Activated naive CD8-positive, alpha-beta T cell (primary cell): ENCODE results near the gene PSME1.

ENCODE experiments used
- H3K27ac Mint-ChIP-seq: one replicate; pipeline ENCODE4 v1.8.0; 2021; ENCODE audit warnings: mixed read lengths
- H3K27me3 Mint-ChIP-seq: one replicate; pipeline ENCODE4 v1.8.0; 2021; ENCODE audit warnings: mixed read lengths
- H3K36me3 Mint-ChIP-seq: one replicate; pipeline ENCODE4 v1.8.0; 2021; ENCODE audit warnings: mixed read lengths
- H3K4me1 Mint-ChIP-seq: one replicate; pipeline ENCODE4 v1.8.0; 2021; ENCODE audit warnings: low read depth, mixed read lengths
- H3K4me3 Mint-ChIP-seq: one replicate; pipeline ENCODE4 v1.8.0; 2021; ENCODE audit warnings: mild to moderate bottlenecking, mixed read lengths
- H3K9me3 Mint-ChIP-seq: one replicate; pipeline ENCODE4 v1.8.0; 2021; ENCODE audit warnings: low read depth, mixed read lengths

PSME1 gene

DNA sequence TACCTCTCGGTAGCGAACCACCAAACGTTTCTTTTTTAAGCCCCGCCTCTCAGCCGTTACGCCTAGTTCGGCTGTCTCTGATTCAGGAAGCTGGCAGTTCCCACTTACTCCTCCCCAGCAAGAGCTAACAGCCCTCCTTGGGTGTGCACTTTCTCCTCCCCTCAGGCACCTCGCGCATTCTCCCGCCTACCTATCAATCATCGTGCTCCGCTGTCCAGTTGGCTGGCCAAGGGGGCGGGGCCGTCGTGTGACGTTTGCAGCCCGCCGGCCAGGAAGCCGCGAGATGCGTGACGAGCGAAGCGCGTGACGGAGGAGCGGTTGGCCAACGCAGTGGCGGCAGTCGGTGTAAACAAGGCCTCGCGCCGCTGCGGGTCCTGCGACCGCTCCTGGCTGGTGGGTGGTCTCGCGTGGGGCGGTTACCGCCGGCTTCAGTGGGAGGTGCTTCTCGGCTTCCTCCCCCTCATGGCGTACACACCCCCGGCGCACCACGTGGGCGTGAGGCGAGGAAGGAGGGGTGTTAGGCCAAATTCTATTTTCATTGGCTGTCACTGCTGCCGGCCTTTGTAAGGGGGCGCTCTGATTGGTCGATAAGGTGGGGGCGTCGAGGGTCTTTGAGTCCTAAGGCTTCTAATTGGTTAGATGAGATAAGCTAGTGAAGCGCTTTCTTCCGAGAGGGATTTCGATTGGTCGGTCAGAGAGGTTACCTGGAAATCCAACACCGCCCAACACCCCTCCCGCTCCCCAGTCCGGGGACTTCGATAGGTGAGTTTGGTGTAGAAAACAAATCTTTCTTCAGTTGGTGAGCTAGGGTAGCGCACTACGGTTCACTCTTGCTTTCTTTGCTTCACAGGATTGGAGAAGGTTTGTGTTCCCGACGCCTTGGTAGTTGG lies 21.2 kb upstream of the PSME1 start, which contains the start of the genes DCAF11 and NRL:
Gene DCAF11 (plus strand): TSS at position 246 of the 890 bp plus-strand sequence. CDS start 818 bp downstream, outside the sequence.
Gene NRL (minus strand): TSS at position 418 of the 890 bp plus-strand sequence. CDS start 32,101 bp downstream, outside the sequence.
- no peaks in the 10 kb centered on the region for H3K9me3 Mint-ChIP-seq
- H3K36me3 Mint-ChIP-seq: peaks cover 8% of the 10 kb centered on the region
- H3K27me3 Mint-ChIP-seq: no peaks in the 10 kb centered on the region
- H3K27ac Mint-ChIP-seq: peak within 1 kb of the TSS; percentile 97
- H3K4me3 Mint-ChIP-seq: peak within 1 kb of the TSS; percentile 93
- peaks cover 25% of the 10 kb centered on the region for H3K4me1 Mint-ChIP-seq

DNA sequence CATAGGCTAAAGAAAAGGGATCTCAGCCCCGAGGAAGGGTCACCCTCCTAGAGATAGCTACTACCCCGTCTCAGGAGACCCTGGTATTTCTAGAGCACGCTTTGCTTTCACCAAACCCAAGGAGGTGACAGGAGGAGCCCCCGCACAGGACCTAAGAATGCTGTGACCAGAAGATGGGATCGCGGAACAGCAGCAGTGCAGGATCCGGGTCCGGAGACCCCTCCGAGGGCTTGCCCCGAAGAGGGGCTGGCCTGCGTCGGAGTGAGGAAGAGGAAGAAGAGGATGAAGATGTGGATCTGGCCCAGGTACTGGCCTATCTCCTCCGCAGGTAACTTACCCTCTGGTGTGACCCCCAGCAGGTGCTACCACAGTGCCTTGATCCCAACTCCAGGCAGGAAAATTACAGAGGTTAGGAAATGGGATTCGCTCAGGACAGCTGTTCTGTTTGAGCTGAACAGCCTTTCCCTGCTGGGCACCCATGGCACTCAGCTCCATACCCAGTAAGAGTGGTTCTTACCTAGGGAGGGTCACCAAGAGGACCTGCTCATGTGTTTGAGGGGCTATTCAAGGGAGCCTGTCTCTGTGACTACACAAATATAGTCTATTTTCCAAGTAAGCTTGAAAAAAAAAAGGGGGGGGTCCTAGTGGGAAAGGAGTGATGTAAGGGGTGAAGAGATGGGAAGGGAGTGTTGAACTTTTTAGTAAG lies 20.4 kb upstream of the PSME1 start:
- H3K9me3 Mint-ChIP-seq: no peaks in the 10 kb centered on the region
- H3K4me3 Mint-ChIP-seq: peak overlapping the region; percentile 93
- no peaks in the 10 kb centered on the region for H3K27me3 Mint-ChIP-seq
- peak overlapping the region; percentile 97 for H3K27ac Mint-ChIP-seq
- H3K4me1 Mint-ChIP-seq: peaks cover 25% of the 10 kb centered on the region
- peaks cover 8% of the 10 kb centered on the region for H3K36me3 Mint-ChIP-seq

DNA sequence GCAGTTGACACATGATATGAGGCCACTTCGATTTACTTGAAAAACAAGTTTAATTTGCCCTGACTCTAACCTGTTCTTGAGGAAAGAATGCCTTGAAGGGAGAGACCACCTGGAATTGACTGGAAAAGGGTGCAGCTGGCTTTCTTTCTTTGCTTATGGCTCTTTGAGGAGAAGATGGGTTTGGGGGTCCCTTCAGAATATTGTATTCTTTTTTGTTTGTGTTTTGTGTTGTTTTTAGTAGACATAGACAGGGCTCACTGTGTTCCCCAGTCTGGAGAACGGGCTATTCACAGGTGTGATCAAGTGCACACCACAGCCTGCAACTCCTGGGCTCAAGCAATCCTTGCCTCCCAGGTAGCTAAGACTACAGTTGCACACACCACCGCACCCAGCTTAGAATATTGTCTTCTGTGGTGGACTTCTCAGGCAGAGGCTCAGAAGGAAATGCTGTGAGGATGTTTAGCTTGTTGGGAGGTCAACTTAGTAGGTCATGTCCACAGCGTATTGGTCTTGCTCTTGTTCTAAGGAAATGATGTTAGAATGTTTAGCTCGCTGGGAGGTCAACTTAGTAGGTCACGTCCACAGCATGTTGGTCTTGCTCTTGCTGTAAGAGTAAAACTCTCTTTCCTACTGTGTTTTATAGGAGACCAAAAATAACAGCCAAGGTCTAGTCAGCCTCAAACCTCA lies 19.7 kb upstream of the PSME1 start:
- Mint-ChIP-seq H3K36me3 (peaks cover 8% of the 10 kb centered on the region), H3K9me3 (no peaks in the 10 kb centered on the region), H3K4me3 (peak overlapping the region; percentile 93), H3K27ac (peak overlapping the region; percentile 55), H3K4me1 (peaks cover 25% of the 10 kb centered on the region), H3K27me3 (no peaks in the 10 kb centered on the region)

DNA sequence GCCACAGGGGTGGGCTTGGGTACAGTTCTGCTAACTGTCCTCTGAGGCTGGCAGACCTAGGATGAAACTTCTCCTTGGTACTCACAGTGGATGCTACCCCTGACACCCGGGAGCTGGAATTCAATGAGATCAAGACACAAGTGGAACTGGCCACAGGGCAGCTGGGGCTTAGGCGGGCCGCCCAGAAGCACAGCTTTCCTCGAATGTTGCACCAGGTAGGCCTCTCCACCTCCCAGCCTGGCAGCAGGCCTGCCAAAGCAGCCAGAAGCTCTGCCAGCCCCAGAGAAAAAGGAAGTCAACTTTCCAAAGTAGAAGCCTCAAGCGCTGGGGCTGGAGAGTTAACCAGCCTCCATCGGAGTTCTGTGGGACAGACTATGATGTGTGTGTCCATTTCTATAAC lies 18.8 kb upstream of the PSME1 start:
- no peak overlapping the region for H3K4me3 Mint-ChIP-seq
- no peaks in the 10 kb centered on the region for H3K9me3 Mint-ChIP-seq
- H3K4me1 Mint-ChIP-seq: peaks cover 25% of the 10 kb centered on the region
- H3K36me3 Mint-ChIP-seq: peaks cover 8% of the 10 kb centered on the region
- no peak overlapping the region for H3K27ac Mint-ChIP-seq
- no peaks in the 10 kb centered on the region for H3K27me3 Mint-ChIP-seq

DNA sequence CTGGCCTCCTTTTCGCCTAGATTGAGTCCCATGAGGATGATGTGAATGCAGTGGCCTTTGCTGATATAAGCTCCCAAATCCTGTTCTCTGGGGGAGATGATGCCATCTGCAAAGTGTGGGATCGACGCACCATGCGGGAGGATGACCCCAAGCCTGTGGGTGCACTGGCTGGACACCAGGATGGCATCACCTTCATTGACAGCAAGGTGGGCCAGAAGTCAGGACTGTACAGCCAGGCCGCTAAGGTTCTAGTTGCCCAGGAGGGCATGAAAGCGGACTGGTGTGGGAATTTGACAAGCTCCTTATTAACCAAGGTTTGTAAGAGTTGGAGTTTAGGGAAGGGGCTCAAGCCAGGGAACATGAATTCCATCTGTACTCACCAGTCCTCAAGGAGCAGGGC lies 16.3 kb upstream of the PSME1 start:
- Mint-ChIP-seq H3K36me3 (peaks cover 8% of the 10 kb centered on the region), H3K27ac (no peak overlapping the region), H3K9me3 (no peaks in the 10 kb centered on the region), H3K27me3 (no peaks in the 10 kb centered on the region), H3K4me3 (no peak overlapping the region), H3K4me1 (peaks cover 22% of the 10 kb centered on the region)

DNA sequence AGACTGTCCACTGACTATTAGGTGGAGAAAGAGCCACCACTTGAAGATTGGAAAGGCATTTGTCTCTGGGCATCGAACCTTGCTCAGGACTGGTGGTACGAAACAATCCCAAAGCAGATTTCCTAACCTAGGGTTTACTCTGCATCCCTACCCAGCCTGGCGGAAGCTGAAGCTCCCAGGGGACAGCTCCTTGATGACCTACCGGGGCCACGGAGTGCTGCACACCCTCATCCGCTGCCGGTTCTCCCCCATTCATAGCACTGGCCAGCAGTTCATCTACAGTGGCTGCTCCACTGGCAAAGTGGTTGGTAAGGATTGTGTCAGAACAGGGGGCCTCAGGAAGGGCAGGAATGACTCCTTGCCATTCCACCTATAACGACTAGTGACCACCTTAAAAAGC lies 14.8 kb upstream of the PSME1 start:
- Mint-ChIP-seq H3K27ac (no peak overlapping the region), H3K4me3 (no peak overlapping the region), H3K9me3 (no peaks in the 10 kb centered on the region), H3K4me1 (peaks cover 10% of the 10 kb centered on the region), H3K36me3 (peaks cover 6% of the 10 kb centered on the region), H3K27me3 (no peaks in the 10 kb centered on the region)

DNA sequence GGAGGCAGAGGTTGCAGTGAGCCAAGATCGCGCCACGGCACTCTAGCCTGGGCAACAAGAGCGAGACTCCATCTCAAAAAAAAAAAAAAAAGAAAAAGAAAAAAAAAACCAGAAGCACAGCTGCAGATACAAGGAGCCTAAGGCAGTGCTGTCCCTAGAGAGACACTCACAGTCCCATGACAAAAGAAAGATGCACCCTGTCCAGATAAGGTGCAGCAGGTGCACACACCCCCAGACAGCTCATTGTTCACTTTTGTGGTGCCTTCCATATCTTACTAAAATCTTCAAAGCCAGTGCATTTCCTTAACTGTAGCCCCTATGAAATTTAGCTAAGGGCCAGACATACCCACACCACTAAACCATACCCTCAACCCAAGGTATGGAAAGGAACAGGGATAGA lies 13.6 kb upstream of the PSME1 start:
- H3K27me3 Mint-ChIP-seq: no peaks in the 10 kb centered on the region
- peaks cover 1% of the 10 kb centered on the region for H3K4me1 Mint-ChIP-seq
- no peaks in the 10 kb centered on the region for H3K9me3 Mint-ChIP-seq
- peaks cover 3% of the 10 kb centered on the region for H3K36me3 Mint-ChIP-seq
- no peak overlapping the region for H3K4me3 Mint-ChIP-seq
- no peak overlapping the region for H3K27ac Mint-ChIP-seq

DNA sequence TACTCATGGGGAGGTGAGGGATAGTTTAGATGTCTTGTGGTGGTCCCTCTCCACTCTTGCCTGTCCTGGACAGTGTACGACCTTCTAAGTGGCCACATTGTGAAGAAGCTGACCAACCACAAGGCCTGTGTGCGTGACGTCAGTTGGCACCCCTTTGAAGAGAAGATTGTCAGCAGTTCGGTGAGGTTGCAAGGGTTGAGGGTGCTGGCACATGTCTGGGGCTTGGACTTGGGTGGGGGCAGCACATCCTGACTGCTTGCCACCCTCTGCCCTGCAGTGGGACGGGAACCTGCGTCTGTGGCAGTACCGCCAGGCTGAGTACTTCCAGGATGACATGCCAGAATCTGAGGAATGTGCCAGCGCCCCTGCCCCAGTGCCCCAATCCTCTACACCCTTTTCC lies 13.1 kb upstream of the PSME1 start:
- no peak overlapping the region for H3K27ac Mint-ChIP-seq
- peaks cover 1% of the 10 kb centered on the region for H3K4me1 Mint-ChIP-seq
- H3K36me3 Mint-ChIP-seq: peaks cover 3% of the 10 kb centered on the region
- H3K27me3 Mint-ChIP-seq: no peaks in the 10 kb centered on the region
- no peak overlapping the region for H3K4me3 Mint-ChIP-seq
- no peaks in the 10 kb centered on the region for H3K9me3 Mint-ChIP-seq

DNA sequence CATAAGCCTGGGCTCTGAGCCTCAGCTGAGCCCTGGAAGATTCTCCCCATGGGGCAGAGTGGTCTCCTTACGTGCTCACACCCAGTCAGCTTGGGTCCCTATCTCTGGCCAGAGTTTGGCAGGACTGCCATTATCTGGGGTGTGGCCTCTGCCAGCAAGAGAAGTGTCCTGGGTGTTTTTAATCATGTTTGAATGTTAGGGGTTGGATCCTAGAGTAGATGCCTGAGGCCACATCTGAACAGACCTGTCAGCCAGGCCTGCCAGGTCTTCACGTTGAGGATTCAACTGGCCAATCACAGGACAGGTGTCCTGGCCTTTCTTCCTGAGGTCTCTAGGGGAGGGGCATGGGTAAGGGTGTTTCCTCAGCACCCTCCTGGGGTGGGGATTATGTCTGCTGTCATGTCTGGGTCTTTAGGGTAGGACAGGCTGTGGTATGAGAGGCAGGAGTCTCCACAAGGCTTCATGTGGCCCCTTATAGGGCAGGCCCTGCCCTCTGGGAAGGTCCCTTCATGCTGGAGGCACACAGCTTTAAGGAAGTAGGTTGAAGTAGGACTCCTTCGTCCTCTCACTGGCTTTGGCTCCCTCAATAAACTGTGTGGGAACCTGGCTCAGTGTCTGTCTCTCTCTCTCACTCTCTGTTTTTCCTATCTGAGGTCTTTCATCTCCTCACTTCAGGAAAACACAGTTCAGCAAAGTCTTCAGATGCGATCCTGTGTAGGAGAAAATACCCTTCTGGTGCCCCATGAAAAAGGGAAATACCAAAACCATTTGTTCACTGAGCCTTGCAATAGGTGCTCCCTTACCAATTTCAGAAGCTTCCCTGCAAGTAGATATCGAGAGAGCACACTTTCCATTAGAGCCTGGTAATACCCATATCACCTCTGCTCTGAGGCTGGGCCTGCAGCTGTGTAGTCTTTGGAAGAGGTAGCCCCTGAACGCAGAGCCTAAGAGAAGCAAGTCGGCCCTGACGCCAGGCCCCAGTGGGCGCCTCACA lies 12.3 kb upstream of the PSME1 start:
- H3K9me3 Mint-ChIP-seq: no peaks in the 10 kb centered on the region
- peak overlapping the region; percentile 11 for H3K27ac Mint-ChIP-seq
- H3K4me1 Mint-ChIP-seq: peaks cover 2% of the 10 kb centered on the region
- no peaks in the 10 kb centered on the region for H3K27me3 Mint-ChIP-seq
- no peak overlapping the region for H3K4me3 Mint-ChIP-seq
- H3K36me3 Mint-ChIP-seq: no peaks in the 10 kb centered on the region

DNA sequence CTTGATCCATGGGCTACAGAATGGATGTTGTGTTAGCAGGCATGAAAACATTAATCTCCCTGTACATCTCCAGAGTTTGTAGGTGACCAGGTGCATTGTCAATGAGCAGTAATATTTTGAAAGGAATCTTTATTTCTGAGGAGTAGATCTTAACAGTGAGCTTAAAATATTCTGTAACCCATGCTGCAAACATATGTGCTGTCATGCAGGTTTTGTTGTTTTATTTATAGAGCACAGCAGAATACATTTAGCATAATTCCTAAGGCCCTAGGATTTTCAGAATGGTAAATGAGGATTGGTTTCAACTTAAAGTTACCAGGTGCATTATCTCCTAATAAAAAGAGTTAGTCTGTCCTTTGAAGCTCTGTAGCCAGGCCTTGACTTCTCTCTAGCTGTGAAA lies 9.1 kb upstream of the PSME1 start:
- H3K27ac Mint-ChIP-seq: no peak overlapping the region
- no peaks in the 10 kb centered on the region for H3K9me3 Mint-ChIP-seq
- H3K27me3 Mint-ChIP-seq: no peaks in the 10 kb centered on the region
- H3K4me3 Mint-ChIP-seq: no peak overlapping the region
- no peaks in the 10 kb centered on the region for H3K36me3 Mint-ChIP-seq
- peaks cover 10% of the 10 kb centered on the region for H3K4me1 Mint-ChIP-seq

DNA sequence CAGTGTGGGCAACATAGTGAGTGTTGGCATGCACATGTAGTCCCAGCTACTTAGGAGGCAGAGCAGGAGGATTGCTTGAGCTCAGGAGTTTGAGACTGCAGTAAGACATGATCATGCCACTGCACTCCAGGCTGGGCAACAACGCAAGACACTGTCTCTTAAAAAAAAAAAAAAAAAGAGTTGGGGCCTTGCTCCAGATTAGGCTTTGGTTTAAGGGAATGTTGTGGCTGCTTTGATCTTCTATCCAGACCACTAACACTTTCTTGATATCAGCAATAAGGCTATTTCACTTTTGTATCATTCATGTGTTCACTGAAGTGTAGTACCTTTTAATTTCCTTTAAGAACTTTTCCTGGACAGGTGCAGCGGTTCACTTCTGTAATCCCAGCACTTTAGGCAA lies 8.3 kb upstream of the PSME1 start:
- no peak overlapping the region for H3K4me3 Mint-ChIP-seq
- no peaks in the 10 kb centered on the region for H3K36me3 Mint-ChIP-seq
- H3K9me3 Mint-ChIP-seq: no peaks in the 10 kb centered on the region
- no peaks in the 10 kb centered on the region for H3K27me3 Mint-ChIP-seq
- H3K4me1 Mint-ChIP-seq: peaks cover 15% of the 10 kb centered on the region
- H3K27ac Mint-ChIP-seq: no peak overlapping the region

DNA sequence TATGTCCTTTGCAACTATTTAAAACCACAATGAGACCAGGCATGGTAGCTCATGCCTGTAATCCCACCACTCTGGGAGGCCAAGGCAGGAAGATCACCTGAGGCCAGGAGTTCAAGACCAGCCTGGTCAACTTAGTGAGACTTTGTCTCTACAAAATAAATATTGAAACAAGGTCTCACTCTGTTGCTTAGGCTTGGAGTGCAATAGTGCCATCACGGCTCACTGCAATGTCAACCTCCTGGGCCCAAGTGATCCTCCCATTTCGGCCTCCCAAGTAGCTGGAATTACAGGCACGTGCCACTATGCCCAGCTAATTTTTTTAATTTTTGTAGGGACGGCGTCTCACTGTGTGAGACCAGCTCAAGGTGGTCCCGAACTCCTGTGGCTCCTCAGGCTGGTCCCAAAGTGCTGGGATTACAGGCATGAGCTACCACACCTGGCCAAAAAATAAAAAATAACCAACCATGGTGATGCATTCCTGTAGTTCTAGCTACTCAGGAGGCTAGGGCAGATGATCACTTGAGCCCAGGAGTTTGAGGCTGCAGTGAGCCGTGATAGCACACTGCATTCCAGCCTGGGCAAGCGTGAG lies 6.5 kb upstream of the PSME1 start:
- Mint-ChIP-seq H3K36me3 (no peaks in the 10 kb centered on the region), H3K9me3 (no peaks in the 10 kb centered on the region), H3K27me3 (no peaks in the 10 kb centered on the region), H3K27ac (no peak overlapping the region), H3K4me1 (peaks cover 22% of the 10 kb centered on the region), H3K4me3 (no peak overlapping the region)

DNA sequence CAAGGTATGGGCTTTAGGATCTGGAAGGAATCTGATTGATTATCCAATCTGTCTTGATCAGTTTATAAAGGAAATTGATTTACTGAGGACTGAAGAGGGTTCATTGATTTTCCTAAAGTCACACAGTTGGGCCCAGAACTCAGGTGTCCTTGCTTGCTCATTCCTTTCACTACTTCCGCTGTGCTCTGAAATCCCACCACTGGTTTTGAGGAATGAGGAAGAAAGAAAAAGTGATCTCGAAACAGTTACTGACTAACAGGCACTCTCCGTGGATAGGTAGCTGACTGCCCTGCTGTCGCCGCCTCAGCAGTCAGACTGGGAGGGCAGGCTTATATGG lies 5.6 kb upstream of the PSME1 start, which contains the start of gene FITM1:
Gene FITM1 (plus strand): TSS at position 280 of the 337 bp plus-strand sequence. CDS start 905 bp downstream, outside the sequence.
- Mint-ChIP-seq H3K4me1 (peaks cover 26% of the 10 kb centered on the region), H3K4me3 (no peak within 1 kb of the TSS), H3K9me3 (no peaks in the 10 kb centered on the region), H3K36me3 (no peaks in the 10 kb centered on the region), H3K27me3 (no peaks in the 10 kb centered on the region), H3K27ac (peak within 1 kb of the TSS; percentile 80)
